Measurements from ENCODE around the gene STAC3. TPM values are rescaled to one million over a fixed set of nuclear protein-coding genes. Genes with fewer than 3 reads are reported as not detected.

Gene STAC3
- total and polyA plus RNA-seq, 2 experiments from 2014 or later, result 0.48 to 3.0 TPM

- peaks cover 34% of the 10 kb centered on the region for H4K20me1 ChIP-seq (replicated peaks; ENCODE audit: insufficient read depth)
- peak overlapping the region; percentile 93 for H3K27ac ChIP-seq (ENCODE audit: low read depth)
- H3K27ac Mint-ChIP-seq, result peak overlapping the region; percentile 100
- peak overlapping the region; percentile 100 for H3K4me2 ChIP-seq
- H3K27me3 Mint-ChIP-seq (ENCODE audit: insufficient read depth, low read depth, poor library complexity), result peaks cover 58% of the 10 kb centered on the region
- H3K27me3 ChIP-seq (ENCODE audit: insufficient read depth), result peaks cover 55% of the 10 kb centered on the region
- H3K36me3 ChIP-seq (ENCODE audit: insufficient read depth), result peaks cover 26% of the 10 kb centered on the region
- H3K36me3 Mint-ChIP-seq (ENCODE audit: low read depth), result peaks cover 60% of the 10 kb centered on the region
- H3K4me3 ChIP-seq, result peak overlapping the region; percentile 95
- peaks cover 25% of the 10 kb centered on the region for H3K79me2 ChIP-seq (replicated peaks; ENCODE audit: insufficient read depth)
- no peaks in the 10 kb centered on the region; the same call in 2 of the 3 replicates for H3K9me3 Mint-ChIP-seq
- H3K9me2 ChIP-seq (ENCODE audit: insufficient read depth), result no peaks in the 10 kb centered on the region
- ATAC-seq (no peak), DNase-seq (ENCODE audit: low spot score) (no peak)
- H2AFZ ChIP-seq, result no peak overlapping the region
- H3K4me1 ChIP-seq (ENCODE audit: insufficient read depth), result peaks cover 52% of the 10 kb centered on the region
- H3K4me1 Mint-ChIP-seq, result peaks cover 68% of the 10 kb centered on the region
- peaks cover 57% of the 10 kb centered on the region for H3F3A ChIP-seq (replicated peaks; ENCODE audit: low read depth)
- no peak for TF ChIP-seq ETS1 (IDR thresholded peaks at IDR 0.05)
- TF ChIP-seq POLR2AphosphoS5 (IDR thresholded peaks at IDR 0.05; ENCODE audit: low read depth), result peak; percentile 58
- peak overlapping the region; percentile 97 for H3K4me3 Mint-ChIP-seq
Observed at GRCh38 chr12:57230381-57231155, 20.4 kb downstream of the STAC3 start.

GRCh38 chr12:57229634-57230380 is 21.2 kb downstream of the STAC3 start, which contains the start of gene SHMT2:
SHMT2 (plus strand) TSS chr12:57229711; CDS start chr12:57229779, 68 bp downstream.
- peaks cover 34% of the 10 kb centered on the region for H4K20me1 ChIP-seq (replicated peaks; ENCODE audit: insufficient read depth)
- Mint-ChIP-seq H3K4me1 (peaks cover 65% of the 10 kb centered on the region), H3K9me3 (no peaks in the 10 kb centered on the region; the same call in 2 of the 3 replicates), H3K36me3 (ENCODE audit: low read depth) (peaks cover 55% of the 10 kb centered on the region), H3K27me3 (ENCODE audit: insufficient read depth, low read depth, poor library complexity) (peaks cover 59% of the 10 kb centered on the region), H3K4me3 (peak within 1 kb of the TSS; percentile 97), H3K27ac (peak within 1 kb of the TSS; percentile 100)
- DNase-seq (ENCODE audit: low spot score), result peak; percentile 99
- peak within 1 kb of the TSS; percentile 77; the same call in 1 of the 2 replicates for H2AFZ ChIP-seq
- H3K9me2 ChIP-seq (ENCODE audit: insufficient read depth), result no peaks in the 10 kb centered on the region
- peaks cover 55% of the 10 kb centered on the region for H3K27me3 ChIP-seq (ENCODE audit: insufficient read depth)
- H3K79me2 ChIP-seq (replicated peaks; ENCODE audit: insufficient read depth), result peaks cover 25% of the 10 kb centered on the region
- H3K36me3 ChIP-seq (ENCODE audit: insufficient read depth), result peaks cover 26% of the 10 kb centered on the region
- peak; percentile 41 for ATAC-seq
- H3K4me3 ChIP-seq, result peak within 1 kb of the TSS; percentile 95
- H3K4me2 ChIP-seq, result peak within 1 kb of the TSS; percentile 100
- peak within 1 kb of the TSS; percentile 93 for H3K27ac ChIP-seq (ENCODE audit: low read depth)
- H3K4me1 ChIP-seq (ENCODE audit: insufficient read depth), result peaks cover 45% of the 10 kb centered on the region
- peaks cover 52% of the 10 kb centered on the region for H3F3A ChIP-seq (replicated peaks; ENCODE audit: low read depth)
- no peak for TF ChIP-seq EZH2phosphoT487 (IDR thresholded peaks at IDR 0.05; ENCODE audit: unreplicated experiment)
- TF ChIP-seq ZNF114 (CRISPR knock-in tag; IDR thresholded peaks at IDR 0.05), result no peak
- peak; percentile 81 for TF ChIP-seq POLR2AphosphoS5 (IDR thresholded peaks at IDR 0.05; ENCODE audit: low read depth)
- no peak for TF ChIP-seq EZH2 (IDR thresholded peaks at IDR 0.05; ENCODE audit: low read depth, unreplicated experiment)
- TF ChIP-seq JUNB (IDR thresholded peaks at IDR 0.05; ENCODE audit: unreplicated experiment), result peak; percentile 5
- TF ChIP-seq ETS1 (IDR thresholded peaks at IDR 0.05), result peak; percentile 27; the same call in 1 of the 2 replicates
- TF ChIP-seq STAT1 (IDR thresholded peaks at IDR 0.05; ENCODE audit: unreplicated experiment), result no peak
- no peak for TF ChIP-seq NANOG (IDR thresholded peaks at IDR 0.05; ENCODE audit: borderline replicate concordance)

Measured in GM23338 (cell line).